ENCODE results near the gene RASL11B. TPM values are rescaled to one million over a fixed set of nuclear protein-coding genes. Genes with fewer than 3 reads are reported as not detected.

The RASL11B gene, protein sequence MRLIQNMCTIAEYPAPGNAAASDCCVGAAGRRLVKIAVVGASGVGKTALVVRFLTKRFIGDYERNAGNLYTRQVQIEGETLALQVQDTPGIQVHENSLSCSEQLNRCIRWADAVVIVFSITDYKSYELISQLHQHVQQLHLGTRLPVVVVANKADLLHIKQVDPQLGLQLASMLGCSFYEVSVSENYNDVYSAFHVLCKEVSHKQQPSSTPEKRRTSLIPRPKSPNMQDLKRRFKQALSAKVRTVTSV
- total RNA-seq (ENCODE audit: low replicate concordance): 0.35 and 7.2 TPM in 2 replicates

GRCh38 chr4:52861879-52862616, at the start of gene RASL11B:
Gene RASL11B, plus strand, starts transcription at chr4:52862317. Its CDS starts 191 bp downstream, at chr4:52862508.

Other genes starting within 250 kb of the RASL11B start
- gene USP46, start 203.0 kb upstream of the RASL11B start, total RNA-seq (ENCODE audit: low replicate concordance): 7.6 and 13.8 TPM in 2 replicates
- gene ERVMER34-1, start 110.9 kb upstream of the RASL11B start, total RNA-seq (ENCODE audit: low replicate concordance): 0.08 TPM in 1 of 2 replicates, not detected in the other